GM19452 (cell line): Measurements from ENCODE around the gene FAM76B.

Source experiments
- ATAC-seq: cut with Tn5 transposase; IDR thresholded peaks from one replicate; pipeline ENCODE4 v1.9.1; 2021; ENCODE audit not compliant: unreplicated experiment

Gene FAM76B

DNA sequence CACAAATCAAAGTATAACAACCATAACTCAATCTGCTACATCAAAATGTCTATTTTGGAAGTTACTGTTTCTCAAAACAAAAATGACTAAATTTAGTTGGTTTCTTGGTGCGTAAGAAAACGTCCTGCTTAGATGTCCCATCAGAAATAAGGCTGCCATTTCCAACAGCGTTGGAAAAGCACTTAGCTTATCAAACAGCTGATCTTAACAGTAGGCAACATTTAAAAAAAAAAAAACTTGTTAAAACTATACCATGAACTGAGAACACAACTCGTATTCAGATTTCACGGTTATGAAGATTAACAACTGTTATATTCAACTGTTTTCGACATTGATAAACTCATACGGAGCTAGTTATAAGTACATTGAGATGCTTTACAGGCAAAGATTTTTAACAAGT, 3.1 kb upstream of the FAM76B start:
- ATAC-seq, result no peak

DNA sequence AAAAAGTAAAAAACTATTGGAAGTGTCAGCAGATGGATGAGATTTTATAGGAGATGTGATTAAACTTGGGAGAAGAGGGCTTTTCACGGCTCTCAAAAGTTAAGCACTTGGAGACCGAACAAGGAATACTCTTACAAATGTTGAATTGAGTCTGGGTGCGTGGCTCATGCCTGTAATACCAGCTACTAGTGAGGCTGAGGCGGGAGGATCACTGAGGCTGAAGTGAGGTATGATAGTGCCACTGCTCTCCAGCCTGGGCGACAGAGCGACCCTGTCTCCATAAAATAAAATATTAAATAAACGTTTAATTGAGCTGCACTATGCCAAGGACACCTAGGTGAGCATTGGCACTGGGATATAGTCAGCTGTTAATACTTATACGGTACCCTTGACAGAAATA, 2.6 kb upstream of the FAM76B start:
- ATAC-seq, result no peak

DNA sequence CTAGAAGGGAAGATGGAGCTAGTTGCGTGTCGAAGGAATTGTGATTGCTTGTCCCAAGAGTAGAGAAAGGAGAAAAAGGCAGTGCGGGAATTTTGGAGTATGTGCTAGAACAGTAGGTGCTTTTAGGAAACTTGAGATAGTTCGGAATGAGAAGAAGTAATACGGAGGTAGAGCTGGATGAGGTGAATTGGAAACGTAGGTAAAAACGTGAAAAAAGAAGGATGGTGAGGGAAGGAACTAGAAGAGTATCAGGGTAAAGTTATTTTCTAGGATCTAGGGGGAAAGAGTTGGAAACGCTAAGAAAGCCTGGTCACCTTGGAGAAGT, 2.1 kb upstream of the FAM76B start:
- no peak for ATAC-seq

DNA sequence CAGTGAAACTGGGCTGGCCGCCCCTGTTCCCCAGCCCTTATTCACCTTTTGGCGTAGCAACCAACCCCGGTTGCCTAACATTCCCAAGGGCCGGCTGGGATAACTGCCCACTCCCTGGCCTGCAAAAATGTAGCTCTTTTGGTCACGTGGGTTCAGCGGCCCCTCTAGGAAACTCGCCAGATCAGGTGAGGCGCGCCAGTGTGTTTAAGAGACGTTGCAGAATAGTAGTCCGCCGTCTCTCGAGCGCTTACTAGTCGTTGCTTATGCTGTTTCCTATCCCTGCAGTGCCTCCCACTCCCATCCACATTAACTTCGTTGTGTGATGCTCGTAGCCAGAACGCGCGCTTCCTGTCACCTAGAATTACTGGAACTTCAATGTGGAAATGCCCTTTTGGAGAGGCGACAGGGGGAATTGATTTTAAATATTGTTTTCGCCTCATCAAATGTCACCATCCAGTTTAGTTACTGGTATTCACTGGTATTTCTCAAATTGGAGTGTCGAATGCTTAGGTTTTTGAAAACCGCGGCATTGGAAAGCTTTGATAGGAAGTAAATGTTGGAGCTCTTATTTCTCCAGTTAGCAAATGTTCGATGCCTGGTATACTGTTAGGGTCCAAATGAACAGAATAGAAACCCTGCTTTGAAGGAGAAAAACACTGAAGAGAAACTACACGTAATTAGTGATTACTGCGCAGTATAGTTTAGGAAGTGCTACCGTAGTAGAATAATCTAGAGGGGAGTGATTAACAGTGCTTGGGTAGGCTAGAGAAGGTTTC, 1.5 kb upstream of the FAM76B start:
- no peak for ATAC-seq

DNA sequence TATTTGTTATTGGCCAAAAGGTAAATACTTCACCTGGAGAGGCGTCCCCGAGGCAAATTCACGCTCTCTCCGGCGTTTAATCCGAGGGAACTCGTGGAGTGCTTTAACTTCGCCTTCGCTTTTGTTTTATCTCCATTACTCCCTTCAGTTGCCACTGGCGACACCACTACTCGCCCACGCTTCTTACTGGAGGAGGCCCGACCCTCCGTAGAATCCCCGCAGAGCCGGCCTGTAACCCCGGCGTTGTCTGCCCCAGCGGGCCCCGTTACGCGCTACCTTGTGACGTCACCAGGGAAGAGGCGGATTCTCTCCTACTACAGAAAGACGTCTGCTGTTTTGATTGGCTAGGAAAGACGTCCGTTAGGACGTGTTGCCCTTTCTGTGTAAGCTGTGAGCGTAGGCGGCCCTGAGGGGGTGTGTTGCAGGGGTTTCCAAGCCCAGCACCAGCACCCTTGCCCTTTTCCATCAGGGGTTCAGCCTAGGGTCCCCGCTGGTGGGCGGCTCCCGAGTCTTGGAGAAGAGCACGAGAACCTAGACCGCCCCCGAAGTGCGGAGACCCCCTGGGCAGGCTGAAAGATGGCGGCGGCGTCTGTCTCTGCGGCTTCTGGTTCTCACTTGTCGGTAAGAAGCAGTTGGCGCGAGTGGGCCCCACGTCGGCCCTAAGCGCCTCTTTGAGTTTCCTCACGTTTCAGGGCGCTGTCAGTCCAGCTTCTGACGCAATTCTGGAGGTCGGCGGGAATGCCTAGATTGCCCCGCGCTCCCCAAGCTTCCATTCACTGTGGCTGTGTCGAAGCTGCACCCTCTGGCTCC, 746 bp upstream of the FAM76B start, which contains the start of gene CEP57:
TSS of gene CEP57 (plus strand) at position 376 of the 810 bp plus-strand sequence. CDS start at position 577, 201 bp downstream.
- peak; percentile 67 for ATAC-seq

DNA sequence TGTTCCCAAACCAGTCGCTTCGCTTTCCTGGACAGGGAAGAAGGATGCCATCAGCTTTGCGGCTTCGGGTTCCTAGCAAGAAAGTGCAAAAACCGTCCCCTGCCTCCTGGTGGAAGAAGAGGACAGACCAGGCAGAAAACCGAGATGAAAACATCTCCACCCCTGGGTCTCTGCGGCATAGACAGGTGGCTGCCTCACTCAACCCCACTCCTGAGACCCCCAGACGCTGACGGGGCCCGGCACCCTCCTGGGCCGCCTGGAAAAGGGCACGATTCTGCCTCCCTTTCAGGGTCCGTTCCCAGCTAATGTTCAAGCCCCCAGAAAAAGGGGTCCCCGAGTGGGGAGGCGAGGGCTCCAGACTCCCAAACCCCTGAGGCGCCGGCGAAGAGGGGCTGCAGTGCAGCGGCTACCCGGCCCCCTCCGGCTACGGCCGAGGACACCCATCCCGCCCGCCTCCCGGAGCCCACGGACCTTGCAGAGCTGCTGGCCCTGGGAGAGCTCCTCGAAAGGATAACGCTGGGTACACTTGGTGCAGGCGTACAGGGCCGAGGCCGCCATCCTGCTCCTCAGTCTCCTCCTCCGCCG, 569 bp downstream of the FAM76B start:
- no peak for ATAC-seq

DNA sequence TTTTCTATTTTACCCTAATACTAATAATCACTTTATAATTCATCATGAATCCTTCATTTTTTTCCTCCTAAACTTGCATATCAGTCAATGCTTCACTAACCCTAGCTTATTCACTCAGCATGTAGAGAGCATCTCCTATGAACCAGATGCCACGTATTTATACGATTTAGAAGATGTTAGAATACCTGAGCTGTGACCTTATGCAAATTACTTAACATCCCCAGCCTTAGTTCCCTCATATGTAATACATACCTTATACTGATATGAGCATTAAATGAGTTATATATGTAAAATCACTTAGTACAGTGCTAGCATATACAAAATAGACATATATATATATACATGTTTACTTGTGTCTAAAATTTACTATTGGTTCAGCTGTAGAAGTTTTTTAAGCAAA, 9.0 kb downstream of the FAM76B start:
- no peak for ATAC-seq

DNA sequence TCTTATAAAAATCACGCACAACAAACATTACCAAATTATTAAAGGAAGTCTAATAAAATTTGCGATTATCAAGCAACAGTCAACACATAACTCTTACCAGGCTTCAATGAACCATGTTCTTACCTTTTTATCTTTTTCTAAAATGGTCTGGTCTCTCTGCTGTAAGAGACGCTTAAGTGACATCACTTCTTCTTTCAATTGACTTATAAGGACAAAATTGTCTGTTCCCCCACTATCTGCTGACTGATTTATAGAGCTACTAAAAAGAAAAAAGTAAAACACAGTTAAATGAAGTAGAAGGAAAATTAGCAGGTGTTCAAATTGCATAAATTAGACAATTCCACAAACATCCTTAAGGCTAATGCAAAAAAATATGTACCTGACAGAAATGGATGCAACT, 10.9 kb downstream of the FAM76B start:
- no peak for ATAC-seq

DNA sequence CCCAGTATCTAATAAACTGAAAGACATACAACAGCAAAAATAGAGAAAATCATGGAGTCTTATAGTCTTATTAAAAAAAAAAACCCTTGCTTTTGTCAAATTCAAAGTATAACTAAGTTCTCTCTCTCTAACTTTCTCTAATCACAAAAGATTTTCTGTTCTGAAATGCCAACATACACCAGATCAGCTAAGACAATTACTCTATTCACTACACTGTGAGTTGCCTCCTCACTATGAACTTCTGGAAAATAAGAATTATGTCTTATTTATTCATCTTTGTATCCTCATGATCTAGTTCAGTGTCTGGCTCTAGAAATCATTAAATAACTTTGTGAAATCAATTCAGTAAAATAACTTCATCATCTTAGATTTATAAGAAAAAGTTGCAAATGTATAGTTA, 12.7 kb downstream of the FAM76B start:
- no peak for ATAC-seq

DNA sequence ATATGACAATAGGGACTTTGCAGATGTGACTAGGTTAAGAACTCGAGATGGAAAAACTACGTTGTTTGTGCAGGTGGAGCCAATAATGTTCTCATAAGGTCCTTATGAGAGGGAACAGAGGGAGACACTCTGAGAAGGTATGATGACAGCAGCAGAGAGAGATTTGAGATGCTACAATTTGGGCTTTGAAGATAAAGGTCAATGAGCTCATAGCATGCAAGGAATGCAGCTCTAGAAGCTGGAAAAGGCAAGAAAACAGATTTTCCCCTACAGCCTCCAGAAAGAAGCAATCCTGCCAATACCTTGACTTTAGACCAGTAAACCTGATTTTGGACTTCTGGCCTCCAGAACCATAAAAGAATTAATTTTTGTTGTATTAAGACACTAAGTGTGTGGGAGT, 21.1 kb downstream of the FAM76B start:
- no peak for ATAC-seq

DNA sequence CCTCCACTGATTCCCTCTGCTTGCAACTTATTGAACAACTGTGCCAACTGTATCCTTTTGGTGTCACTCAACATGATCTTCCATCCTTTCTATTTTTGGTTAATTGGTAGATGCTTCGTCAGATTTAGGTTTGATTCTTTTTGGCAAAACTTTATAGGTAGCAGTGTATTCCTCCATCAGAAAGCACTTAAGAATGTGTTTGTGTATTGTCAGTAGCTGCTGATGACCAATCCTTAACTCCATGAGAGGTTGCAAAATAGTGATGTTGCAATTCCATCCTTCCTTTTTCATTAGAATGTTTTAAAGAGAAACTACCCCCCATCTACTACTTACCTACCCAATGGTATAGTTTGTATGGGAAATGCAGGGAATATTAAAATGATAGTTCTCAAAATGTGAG, 22.1 kb downstream of the FAM76B start:
- no peak for ATAC-seq

DNA sequence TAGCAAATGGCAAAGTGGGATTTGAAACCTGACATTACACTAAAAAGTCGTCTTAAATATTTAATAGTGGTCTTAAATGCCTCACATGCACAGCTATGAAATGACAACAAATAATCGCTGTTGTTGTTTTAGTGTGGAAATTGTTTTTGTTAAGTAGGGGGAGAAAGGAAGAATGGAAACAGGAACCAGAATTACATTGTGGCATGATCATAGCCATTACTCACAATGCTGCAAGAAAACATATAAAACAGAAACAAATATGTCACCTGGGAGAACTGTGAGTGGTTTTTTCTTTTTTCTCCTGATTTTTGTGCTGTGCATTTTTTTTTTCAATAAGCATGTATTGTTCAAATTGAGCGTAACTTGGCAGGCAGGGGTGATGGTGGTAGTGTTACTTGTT, 22.9 kb downstream of the FAM76B start:
- no peak for ATAC-seq

DNA sequence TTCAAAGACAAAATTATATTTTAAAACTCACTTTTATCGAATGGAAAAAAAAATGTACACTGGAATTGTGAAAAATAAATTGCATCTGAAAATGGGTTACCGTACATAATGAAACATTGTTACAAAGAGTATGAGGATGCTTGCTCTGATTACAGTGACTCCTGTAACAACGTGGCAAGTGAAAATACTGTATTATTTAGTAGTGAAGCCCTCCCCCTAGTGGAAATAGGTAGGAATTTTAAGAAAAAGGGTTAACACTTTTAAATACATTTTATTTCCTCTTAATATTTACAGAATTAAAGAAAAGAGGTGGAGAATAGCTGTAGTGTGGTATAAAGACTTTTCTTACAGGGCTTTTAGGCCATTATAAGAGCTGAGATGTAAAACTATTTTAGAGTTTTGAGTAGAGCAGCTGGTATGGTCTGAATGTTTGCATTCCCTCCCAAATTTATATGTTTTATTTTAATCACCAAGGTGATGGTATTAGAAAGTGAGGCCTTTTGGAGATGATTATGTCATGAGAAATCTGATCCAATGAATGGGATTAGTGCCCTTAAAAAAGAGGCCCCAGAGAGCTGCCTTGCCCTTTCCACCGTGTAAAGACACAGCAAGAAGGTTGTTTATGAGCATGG, 25.2 kb downstream of the FAM76B start:
- ATAC-seq, result no peak

DNA sequence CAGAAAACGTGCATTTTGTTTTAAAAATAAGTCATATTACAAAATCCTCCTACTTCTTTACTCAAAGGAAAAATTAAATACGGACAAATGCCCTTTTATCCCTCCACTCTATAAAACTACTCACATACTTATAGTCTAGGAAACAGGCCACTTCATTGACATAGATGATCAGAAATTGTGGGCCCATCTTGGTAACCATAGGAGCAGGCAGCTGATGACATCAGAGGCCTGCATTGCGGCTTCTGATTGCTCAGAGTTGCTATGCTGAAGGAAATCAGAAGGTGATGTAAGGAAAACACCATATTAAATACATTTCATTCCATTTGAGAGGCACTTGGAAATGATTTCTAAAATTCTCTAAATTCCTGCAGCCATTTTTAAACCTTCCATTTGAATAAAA, 27.0 kb downstream of the FAM76B start:
- no peak for ATAC-seq

DNA sequence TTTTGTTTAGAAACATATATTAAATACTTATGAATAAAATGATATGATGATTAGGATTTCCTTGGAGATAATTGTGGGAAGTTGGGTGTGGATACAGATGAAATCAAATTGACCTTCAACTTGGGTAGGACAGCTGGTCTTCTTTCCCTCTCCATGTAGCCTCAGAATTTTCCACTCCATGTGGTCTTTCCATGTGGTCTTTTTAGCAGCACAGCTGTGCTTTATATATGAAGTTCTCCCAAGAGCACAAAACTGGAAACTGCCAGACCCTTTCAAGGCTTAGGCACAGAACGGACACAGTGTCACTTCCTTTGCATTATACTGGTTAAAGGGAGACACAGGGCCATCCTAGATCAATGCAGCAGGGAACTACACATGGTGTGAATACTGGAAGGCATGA, 28.6 kb downstream of the FAM76B start:
- ATAC-seq, result no peak

DNA sequence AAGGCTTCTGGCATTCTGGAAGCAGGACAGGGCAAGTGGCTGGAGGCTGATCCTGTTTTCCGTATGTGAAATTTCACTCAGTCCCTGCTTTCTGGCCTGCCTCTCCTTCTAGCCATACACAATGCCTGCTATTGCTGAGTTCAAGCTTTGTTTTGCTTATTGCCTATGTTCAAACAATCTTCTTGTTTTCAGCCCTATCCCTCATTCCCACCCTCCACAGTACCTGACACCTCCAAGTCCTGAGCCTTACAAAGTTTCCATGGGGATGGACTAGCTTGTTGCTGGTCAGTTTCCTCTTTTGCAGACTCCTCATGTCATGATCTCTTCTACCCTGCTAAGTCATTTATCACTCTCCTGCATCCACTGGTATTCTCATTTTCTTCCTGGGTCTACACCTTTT, 38.1 kb downstream of the FAM76B start:
- ATAC-seq, result no peak

DNA sequence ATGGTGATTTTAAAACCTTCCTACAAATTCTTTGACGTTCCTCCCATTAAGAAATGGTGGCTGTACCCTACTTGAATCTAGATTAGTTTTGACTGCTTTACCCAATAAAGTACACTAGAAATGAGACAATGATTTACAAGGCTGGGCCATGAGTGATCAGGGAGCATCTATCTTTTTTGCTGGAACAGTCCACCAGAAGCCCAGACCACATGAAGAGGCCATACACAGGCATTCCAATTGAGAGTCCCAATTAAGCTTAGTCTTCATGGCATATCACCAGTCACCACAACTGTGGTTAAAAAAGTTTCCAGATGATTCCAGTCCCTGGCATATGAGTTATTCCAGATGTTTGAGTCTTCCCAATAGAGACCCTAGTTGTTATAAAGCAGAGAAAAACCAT, 39.5 kb downstream of the FAM76B start:
- ATAC-seq, result no peak

DNA sequence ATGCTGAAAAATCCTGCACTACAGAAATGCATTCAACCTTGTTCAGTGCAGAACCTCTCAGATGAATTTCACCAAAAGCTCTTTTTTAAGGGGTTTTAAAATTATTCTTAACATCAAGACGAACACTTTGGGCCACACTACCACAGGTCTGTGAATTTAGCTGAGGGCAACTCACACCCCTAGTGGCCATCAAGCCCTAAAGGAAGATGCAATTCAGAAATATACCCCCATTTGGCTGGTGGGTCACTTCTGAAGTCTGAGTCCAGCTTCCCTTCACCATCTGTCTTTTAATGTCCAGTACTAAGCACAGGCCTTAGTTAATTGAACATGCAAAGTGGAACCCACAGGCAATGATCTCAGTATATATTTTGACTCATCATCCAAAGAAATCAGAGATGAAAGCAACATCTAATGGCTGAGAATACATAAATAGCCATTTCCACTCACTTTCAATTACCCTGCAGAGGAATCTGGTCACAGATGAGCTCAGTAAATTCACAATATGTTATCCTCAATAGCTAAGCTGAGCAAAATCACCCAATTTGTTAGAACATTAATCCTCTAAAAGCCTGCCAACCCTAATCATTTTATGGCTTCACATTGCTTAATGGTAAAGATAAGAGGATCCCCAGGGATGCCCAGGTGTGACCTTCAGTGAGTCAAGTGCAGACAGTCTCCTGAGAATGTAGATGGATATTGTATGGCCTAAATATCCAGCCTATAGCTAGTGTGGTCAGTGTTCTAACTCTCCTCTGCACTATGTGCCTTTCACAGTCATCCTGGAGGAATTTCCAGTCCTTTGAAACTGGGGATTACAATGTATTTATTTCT, 50.3 kb downstream of the FAM76B start:
- no peak for ATAC-seq

DNA sequence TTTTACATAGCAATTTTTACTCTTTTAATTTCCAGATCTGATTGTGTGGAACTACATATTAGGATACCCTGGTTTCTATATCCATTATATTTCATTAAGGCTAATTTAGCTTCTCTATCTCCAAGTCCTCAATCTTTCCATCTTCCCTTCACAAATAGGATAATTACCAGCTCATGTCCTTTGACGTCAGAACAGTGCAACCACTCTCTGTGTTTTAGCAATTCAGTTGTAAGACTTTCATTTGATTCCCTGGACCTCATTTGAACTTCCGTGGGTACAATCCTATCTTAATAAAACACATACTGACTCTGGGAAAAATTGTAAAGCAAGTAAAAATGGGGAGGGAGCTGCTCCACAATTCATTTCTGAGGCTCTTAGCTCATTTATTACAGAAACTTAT, 52.8 kb downstream of the FAM76B start:
- no peak for ATAC-seq

DNA sequence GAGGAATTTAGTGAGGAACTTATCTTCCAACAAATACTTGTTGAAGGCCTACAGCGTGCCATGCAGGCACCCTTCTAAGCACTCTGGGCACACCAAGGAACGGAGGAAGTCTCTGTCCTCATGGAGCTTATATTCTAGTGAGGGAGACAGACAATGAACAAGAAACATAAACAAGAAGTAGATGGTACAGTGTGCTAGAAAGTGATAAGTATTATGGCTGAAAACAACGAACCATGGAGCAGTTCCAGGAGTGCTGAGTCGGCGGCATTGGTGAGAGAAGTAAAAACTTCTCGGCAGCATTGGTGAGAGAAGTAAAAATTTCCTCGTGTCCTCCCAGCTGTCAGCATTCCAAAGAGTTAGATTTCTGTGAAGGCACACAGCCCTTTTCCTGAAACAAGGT, 53.2 kb downstream of the FAM76B start:
- no peak for ATAC-seq

DNA sequence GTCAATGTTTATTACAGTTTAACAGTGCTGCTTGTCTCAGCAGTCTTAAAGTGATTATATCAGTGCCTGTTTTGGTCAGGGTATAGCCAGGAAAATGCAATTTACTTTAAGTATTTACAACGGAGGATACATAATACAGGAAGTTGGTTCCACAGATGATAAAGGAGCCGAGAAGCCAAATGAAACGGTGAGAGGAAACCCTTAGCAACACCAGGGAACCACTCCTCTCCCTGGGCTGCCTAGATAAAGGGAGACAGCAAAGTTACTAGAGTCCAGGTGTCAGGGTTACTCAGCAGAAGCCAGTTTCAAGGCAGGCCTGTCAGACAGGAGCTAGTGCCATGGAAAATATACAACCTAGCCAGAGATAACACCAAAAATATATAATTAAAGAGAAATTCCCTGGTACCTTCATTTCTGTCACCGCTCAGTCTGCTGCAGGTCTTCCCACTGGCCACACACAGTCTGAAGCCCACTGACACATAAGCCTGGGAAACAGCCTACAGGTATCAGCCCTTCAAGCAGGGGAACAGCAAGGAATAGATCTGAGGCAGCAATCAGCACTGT, 55.5 kb downstream of the FAM76B start:
- no peak for ATAC-seq
